A549 (cell line): ENCODE results near the gene DVL1. TPM values are rescaled to one million over a fixed set of nuclear protein-coding genes. Genes with fewer than 3 reads are reported as not detected.

ENCODE experiments used
- ATAC-seq, 2 experiments: fragments of 200-7000 bp in 1 of 2; fragments of >200 bp in 1 of 2; cut with Nextera tagmentation in 1 of 2; cut with Tn5 transposase in 1 of 2; 3 replicates each; pipeline versions ENCODE4 v1.8.0 to v1.9.1; 2018 to 2020; ENCODE audit warnings: mild to moderate bottlenecking in 1 of 2, moderate library complexity in 1 of 2
- CTCF ChIA-PET: fragments of 300-600 bp; sonication (Branson Sonifier 250); formaldehyde crosslinking; extraction: SDS; loops from one replicate; lab custom pipeline; 2021; ENCODE audit warnings: antibody characterized with exemption, inconsistent platforms; lab: Yijun Ruan, JAX
- POLR2A ChIA-PET: fragments of 350-600 bp; formaldehyde crosslinking; extraction: SDS; loops from one replicate; lab custom pipeline; 2021; ENCODE audit warnings: antibody characterized with exemption, inconsistent platforms; lab: Yijun Ruan, JAX
- DNase-seq, 2 experiments: peaks; one replicate each; pipeline versions ENCODE4 v3.0.0 to v3.0.0-alpha.2; 2011 to 2016; ENCODE audit warnings: low read depth in 1 of 2, low spot score in 1 of 2
- FAIRE-seq: peaks from 2 replicates; lab custom pipeline; 2011; peaks lifted over from hg19 to GRCh38; lab: Jason Lieb, UNC
- H3K27ac ChIP-seq, 2 experiments: fragments of >200 bp; sonication (Bioruptor Twin); formaldehyde crosslinking; 3 replicates each; pipeline ENCODE4 v1.5.1; 2016 to 2017
- H3K4me1 ChIP-seq: fragments of >200 bp; sonication (Bioruptor Twin); formaldehyde crosslinking; 3 replicates; pipeline ENCODE4 v1.6.1; 2016
- H3K4me2 ChIP-seq: fragments of >200 bp; sonication (Bioruptor Twin); formaldehyde crosslinking; 3 replicates; pipeline ENCODE4 v1.6.1; 2016
- H3K4me3 ChIP-seq: fragments of >200 bp; sonication (Bioruptor Twin); formaldehyde crosslinking; 3 replicates; pipeline ENCODE4 v1.5.1; 2016
- H3K9me3 ChIP-seq: fragments of >200 bp; sonication (Bioruptor Twin); formaldehyde crosslinking; 3 replicates; pipeline ENCODE4 v1.6.1; 2016
- BCL3 ChIP-seq: fragments of >200 bp; sonication (Bioruptor Twin); formaldehyde crosslinking; IDR thresholded peaks from 3 replicates; pipeline ENCODE4 v1.6.1; 2016
- CBX2 ChIP-seq: fragments of 200-600 bp; sonication (generic); IDR thresholded peaks from 2 replicates; pipeline ENCODE4 v1.6.1; 2016; ENCODE audit warnings: low read depth, mild to moderate bottlenecking, borderline replicate concordance
- EHF ChIP-seq: fragments of 250-450 bp; sonication (Bioruptor Pico); IDR thresholded peaks from 2 replicates; pipeline ENCODE4 v1.5.0; 2020; ENCODE audit warnings: mild to moderate bottlenecking
- FOSL2 ChIP-seq, 2 experiments: fragments of 450-650 bp in 1 of 2; fragments of >200 bp in 1 of 2; sonication (Bioruptor Twin) in 1 of 2; formaldehyde crosslinking; IDR thresholded peaks; 2 replicates each; pipeline versions ENCODE4 v1.5.0 to v1.6.1; 2016 to 2020; ENCODE audit warnings: mild to moderate bottlenecking in 1 of 2, moderate library complexity in 1 of 2
- FOXS1 ChIP-seq: fragments of 250-450 bp; sonication (Bioruptor Pico); IDR thresholded peaks from 2 replicates; pipeline ENCODE4 v1.5.0; 2020; ENCODE audit warnings: mild to moderate bottlenecking, moderate library complexity
- MAFK ChIP-seq: fragments of 450-650 bp; IDR thresholded peaks from 2 replicates; pipeline ENCODE4 v1.6.1; 2014; ENCODE audit not compliant: partially characterized antibody
- NPAS2 ChIP-seq: fragments of 250-450 bp; sonication (Bioruptor Pico); IDR thresholded peaks from 2 replicates; pipeline ENCODE4 v1.8.0; 2022; ENCODE audit warnings: mild to moderate bottlenecking, moderate library complexity, borderline replicate concordance
- NR3C1 ChIP-seq: fragments of >200 bp; sonication (Bioruptor Twin); formaldehyde crosslinking; IDR thresholded peaks from 3 replicates; pipeline ENCODE4 v1.6.1; 2017
- POLR2AphosphoS2 ChIP-seq: conservative IDR thresholded peaks from 2 replicates; pipeline ENCODE4 v1.6.1; 2012; ENCODE audit warnings: low read length, improper control_type of control experiment, inconsistent platforms
- RAD21 ChIP-seq, 2 experiments: fragments of >200 bp in 1 of 2; sonication (Bioruptor Twin) in 1 of 2; formaldehyde crosslinking in 1 of 2; IDR thresholded peaks in 1 of 2; conservative IDR thresholded peaks in 1 of 2; 2 replicates in 1 of 2; 3 replicates in 1 of 2; pipeline ENCODE4 v1.6.1; 2012 to 2018; ENCODE audit warnings: inconsistent platforms in 1 of 2
- TFCP2L1 ChIP-seq: fragments of 250-450 bp; sonication (Bioruptor Pico); IDR thresholded peaks from 2 replicates; pipeline ENCODE4 v1.5.0; 2021; ENCODE audit warnings: mild to moderate bottlenecking
- ZNF302 ChIP-seq: fragments of 250-450 bp; sonication (Bioruptor Pico); IDR thresholded peaks from 2 replicates; pipeline ENCODE4 v1.9.0; 2021; ENCODE audit warnings: inconsistent platforms, mild to moderate bottlenecking, moderate library complexity
- ZSCAN20 ChIP-seq: fragments of 250-450 bp; sonication (Bioruptor Pico); IDR thresholded peaks from 2 replicates; pipeline ENCODE4 v1.8.0; 2022; ENCODE audit warnings: mild to moderate bottlenecking, moderate library complexity
- WGBS: methylation state at CpG from one replicate; pipeline ENCODE4 v1.1.6; 2017; ENCODE audit errors: missing lambda C conversion rate; 5-methylcytosine and 5-hydroxymethylcytosine counted together
- polyA plus RNA-seq, 4 experiments: library from polyadenylated mRNA; depleted of rRNA in 3 of 4; stranded (reverse); fragments of >200 nt; fragmentation: RNase III in 1 of 4; extraction: RNeasy Plus Mini Kit Qiagen cat#74134 plus additional on column Dnase treatment in 1 of 4; gene quantifications; 2 replicates in 3 of 4; 3 replicates in 1 of 4; pipeline ENCODE4 v1.2.3, GENCODE V29; 2011 to 2017
- TF ChIP-seq, protein P1 (sequence below): IDR thresholded peaks from 2 replicates; pipeline ENCODE4 v1.6.1; 2012; ENCODE audit warnings: low read depth, borderline replicate concordance
- TF ChIP-seq, protein P2 (sequence below): fragments of 250-450 bp; sonication (Bioruptor Pico); IDR thresholded peaks from 2 replicates; pipeline ENCODE4 v1.5.0; 2020; ENCODE audit warnings: low read depth, mild to moderate bottlenecking, moderate library complexity

The DVL1 gene
- polyA plus RNA-seq, 2 of the 4 experiments (the other 2 are of a cell fraction), result 12.1 to 48.3 TPM

GRCh38 chr1:1313500-1314236 is 35.5 kb downstream of the DVL1 start (continued):
- TF ChIP-seq NR3C1 (no peak), EHF (CRISPR knock-in tag) (no peak), CBX2 (no peak), POLR2AphosphoS2 (no peak)
- TF ChIP-seq, protein P1, sequence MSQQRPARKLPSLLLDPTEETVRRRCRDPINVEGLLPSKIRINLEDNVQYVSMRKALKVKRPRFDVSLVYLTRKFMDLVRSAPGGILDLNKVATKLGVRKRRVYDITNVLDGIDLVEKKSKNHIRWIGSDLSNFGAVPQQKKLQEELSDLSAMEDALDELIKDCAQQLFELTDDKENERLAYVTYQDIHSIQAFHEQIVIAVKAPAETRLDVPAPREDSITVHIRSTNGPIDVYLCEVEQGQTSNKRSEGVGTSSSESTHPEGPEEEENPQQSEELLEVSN, result no peak
- TF ChIP-seq, protein P2, sequence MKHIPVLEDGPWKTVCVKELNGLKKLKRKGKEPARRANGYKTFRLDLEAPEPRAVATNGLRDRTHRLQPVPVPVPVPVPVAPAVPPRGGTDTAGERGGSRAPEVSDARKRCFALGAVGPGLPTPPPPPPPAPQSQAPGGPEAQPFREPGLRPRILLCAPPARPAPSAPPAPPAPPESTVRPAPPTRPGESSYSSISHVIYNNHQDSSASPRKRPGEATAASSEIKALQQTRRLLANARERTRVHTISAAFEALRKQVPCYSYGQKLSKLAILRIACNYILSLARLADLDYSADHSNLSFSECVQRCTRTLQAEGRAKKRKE (CRISPR knock-in tag), result no peak
- TF ChIP-seq, all 56 proteins: peak for 0

- POLR2A ChIA-PET, result interaction anchor here (1.0 kb wide), 1 partner anchor 87 kb away, joined by 3 read pairs; the partner anchor contains the start of gene CCNL2
- H3K4me2 ChIP-seq, result no peak overlapping the region
- CTCF ChIA-PET, result interaction anchor here (1.6 kb wide), 1 partner anchor 11 kb away, joined by 4 read pairs; no protein-coding TSS in a partner anchor
- peaks cover 12% of the 10 kb centered on the region for H3K4me1 ChIP-seq
- no peak for DNase-seq
- no peak for FAIRE-seq
- TF ChIP-seq MAFK, result no peak
- no peak for TF ChIP-seq ZSCAN20 (CRISPR knock-in tag)
- WGBS, result 94% methylated on average over 20 of the region's 49 CpGs
- H3K27ac ChIP-seq, result no peak overlapping the region
- no peak overlapping the region for H3K4me3 ChIP-seq
- H3K9me3 ChIP-seq, result no peaks in the 10 kb centered on the region
- ATAC-seq, result no peak
Observed at GRCh38 chr1:1312450-1313314, 36.5 kb downstream of the DVL1 start.

- no peak for FAIRE-seq
- H3K4me1 ChIP-seq, result peaks cover 16% of the 10 kb centered on the region
- ATAC-seq, result no peak
- TF ChIP-seq ZNF302 (CRISPR knock-in tag) (no peak), TFCP2L1 (CRISPR knock-in tag) (no peak), NPAS2 (no peak), FOXS1 (CRISPR knock-in tag) (no peak), FOSL2 (IDR thresholded peaks at IDR 0.05) (no peak), FOSL2 (CRISPR knock-in tag; IDR thresholded peaks at IDR 0.05) (no peak), RAD21 (conservative IDR thresholded peaks at IDR 0.05 in 1 of 2, IDR thresholded peaks at IDR 0.05 in 1 of 2) (no peak), BCL3 (no peak)
- CTCF ChIA-PET, result interaction anchor here (1.6 kb wide), 1 partner anchor 9 kb away, joined by 4 read pairs; no protein-coding TSS in a partner anchor
- H3K4me2 ChIP-seq, result no peak overlapping the region
- no peak for DNase-seq
- H3K4me3 ChIP-seq, result no peak overlapping the region
- no peaks in the 10 kb centered on the region for H3K9me3 ChIP-seq
- POLR2A ChIA-PET, result interaction anchor here (1.0 kb wide), 1 partner anchor 88 kb away, joined by 3 read pairs; the partner anchor contains the start of gene CCNL2
- WGBS, result 98% methylated on average over 8 of the region's 22 CpGs
- no peak overlapping the region for H3K27ac ChIP-seq
Observed at GRCh38 chr1:1311107-1312104, 37.8 kb downstream of the DVL1 start.
